CD14-positive monocyte (primary cell): ENCODE data around the gene ZAP70. TPM values are rescaled to one million over a fixed set of nuclear protein-coding genes. Genes with fewer than 3 reads are reported as not detected.

Source experiments
- DNase-seq, 3 donors: peaks; one replicate each; pipeline ENCODE4 v3.0.0-alpha.2; 2011 to 2022
- H2AFZ ChIP-seq: 2 replicates; pipeline ENCODE4 v1.6.0; 2012; ENCODE audit warnings: mild to moderate bottlenecking, low read depth, low read length, inconsistent platforms; ENCODE audit not compliant: insufficient read depth, poor library complexity, severe bottlenecking
- H3K27ac ChIP-seq, 2 donors: 1 replicate in 1 of 2; 2 replicates in 1 of 2; pipeline ENCODE4 v1.5.1; 2012 to 2013; ENCODE audit warnings: low read length in 2 of 2, control low read depth in 1 of 2, inconsistent platforms in 1 of 2, low read depth in 1 of 2, mild to moderate bottlenecking in 1 of 2
- H3K27me3 ChIP-seq, 2 donors: one replicate each; pipeline versions ENCODE4 v1.6.0 to v1.6.1; 2011 to 2013; ENCODE audit warnings: low read length in 2 of 2; ENCODE audit not compliant: control insufficient read depth in 2 of 2, insufficient read depth in 2 of 2
- H3K36me3 ChIP-seq, 2 donors: replicated peaks in 1 of 2; 1 replicate in 1 of 2; 2 replicates in 1 of 2; pipeline versions ENCODE4 v1.5.1 to v1.6.1; 2012 to 2013; ENCODE audit warnings: low read length in 2 of 2, control low read depth in 1 of 2, inconsistent platforms in 1 of 2, mild to moderate bottlenecking in 1 of 2; ENCODE audit not compliant: insufficient read depth in 2 of 2, control insufficient read depth in 1 of 2
- H3K4me1 ChIP-seq, 2 donors: 1 replicate in 1 of 2; 2 replicates in 1 of 2; pipeline versions ENCODE4 v1.5.1 to v1.6.1; 2012 to 2013; ENCODE audit warnings: low read length in 2 of 2, control low read depth in 1 of 2, inconsistent platforms in 1 of 2, mild to moderate bottlenecking in 1 of 2, moderate library complexity in 1 of 2; ENCODE audit not compliant: insufficient read depth in 2 of 2, control insufficient read depth in 1 of 2
- H3K4me2 ChIP-seq: replicated peaks from 2 replicates; pipeline ENCODE3; 2012; ENCODE audit warnings: low read length, moderate library complexity, mild to moderate bottlenecking; ENCODE audit not compliant: poor library complexity, severe bottlenecking; ENCODE audit errors: extremely low read depth
- H3K4me3 ChIP-seq, 3 experiments: fragments of 200-600 bp in 1 of 3; sonication (generic) in 1 of 3; replicated peaks in 1 of 3; 1 replicate in 2 of 3; 2 replicates in 1 of 3; pipeline ENCODE4 v1.5.1; 2011 to 2013; ENCODE audit warnings: low read length in 3 of 3, mild to moderate bottlenecking in 3 of 3, control low read depth in 2 of 3, low read depth in 2 of 3, inconsistent platforms in 1 of 3, moderate library complexity in 1 of 3
- H3K79me2 ChIP-seq: 2 replicates; pipeline ENCODE4 v1.6.0; 2012; ENCODE audit warnings: mild to moderate bottlenecking, control low read depth, inconsistent platforms, low read length, moderate library complexity; ENCODE audit not compliant: insufficient read depth
- H3K9ac ChIP-seq: 2 replicates; pipeline ENCODE4 v1.6.0; 2017; ENCODE audit warnings: low read length, mild to moderate bottlenecking; ENCODE audit not compliant: insufficient read depth, poor library complexity, severe bottlenecking
- H3K9me3 ChIP-seq, 2 donors: replicated peaks in 1 of 2; 1 replicate in 1 of 2; 2 replicates in 1 of 2; pipeline versions ENCODE4 v1.5.1 to v1.6.1; 2012 to 2013; ENCODE audit warnings: low read length in 2 of 2, control low read depth in 1 of 2; ENCODE audit not compliant: control insufficient read depth in 1 of 2, insufficient read depth in 1 of 2
- H4K20me1 ChIP-seq: 2 replicates; pipeline ENCODE4 v1.6.0; 2012; ENCODE audit warnings: mild to moderate bottlenecking, low read length, control low read depth, moderate library complexity; ENCODE audit not compliant: insufficient read depth
- H3K27ac Mint-ChIP-seq, 7 donors: one replicate each; pipeline ENCODE4 v1.8.0; 2020; ENCODE audit warnings: mild to moderate bottlenecking in 7 of 7, mixed read lengths in 7 of 7, moderate library complexity in 6 of 7, inconsistent platforms in 2 of 7
- H3K27me3 Mint-ChIP-seq, 3 donors: one replicate each; pipeline ENCODE4 v1.8.0; 2021 to 2022; ENCODE audit warnings: low read depth in 3 of 3, mild to moderate bottlenecking in 3 of 3, mixed read lengths in 3 of 3, moderate library complexity in 3 of 3, inconsistent platforms in 1 of 3
- H3K36me3 Mint-ChIP-seq, 2 donors: one replicate each; pipeline ENCODE4 v1.8.0; 2020; ENCODE audit warnings: mixed read lengths in 2 of 2, inconsistent platforms in 1 of 2, mild to moderate bottlenecking in 1 of 2
- H3K4me1 Mint-ChIP-seq: one replicate; pipeline ENCODE4 v1.8.0; 2020; ENCODE audit warnings: mild to moderate bottlenecking, mixed read lengths
- H3K4me3 Mint-ChIP-seq, 2 donors: one replicate each; pipeline ENCODE4 v1.8.0; 2020; ENCODE audit warnings: mild to moderate bottlenecking in 2 of 2, mixed read lengths in 2 of 2, moderate library complexity in 1 of 2
- H3K9me3 Mint-ChIP-seq, 7 donors: one replicate each; pipeline ENCODE4 v1.8.0; 2020 to 2022; ENCODE audit warnings: mixed read lengths in 7 of 7, mild to moderate bottlenecking in 6 of 7, moderate library complexity in 6 of 7, inconsistent platforms in 2 of 7
- WGBS: methylation state at CpG from one replicate; pipeline ENCODE4 v1.1.5; 2013; ENCODE audit warnings: missing lambda C conversion rate; ENCODE audit not compliant: insufficient coverage; 5-methylcytosine and 5-hydroxymethylcytosine counted together
- intact Hi-C, 2 donors: fragments of 100-400 bp; cut with micrococcal nuclease; formaldehyde crosslinking; loops; one replicate each; pipeline versions ENCODE4 v1.15.0 to v1.15.1; 2023
- polyA plus RNA-seq, 3 donors: library from polyadenylated mRNA; depleted of rRNA in 1 of 3; unstranded in 2 of 3; stranded (reverse) in 1 of 3; fragments of 300-500 nt in 2 of 3; fragments of >200 nt in 1 of 3; fragmentation: Illumina TruSeq in 2 of 3; gene quantifications; 1 replicate in 2 of 3; 2 replicates in 1 of 3; pipeline ENCODE4 v1.2.3, GENCODE V29; 2012 to 2021
- TF ChIP-seq, protein P1 (sequence below): fragments of 200-600 bp; IDR thresholded peaks from one replicate; pipeline ENCODE4 v1.8.0; 2022; ENCODE audit warnings: antibody characterized with exemption, mild to moderate bottlenecking

The ZAP70 gene
- polyA plus RNA-seq, 3 donors, result 0.30 to 0.69 (median 0.38) TPM

DNA sequence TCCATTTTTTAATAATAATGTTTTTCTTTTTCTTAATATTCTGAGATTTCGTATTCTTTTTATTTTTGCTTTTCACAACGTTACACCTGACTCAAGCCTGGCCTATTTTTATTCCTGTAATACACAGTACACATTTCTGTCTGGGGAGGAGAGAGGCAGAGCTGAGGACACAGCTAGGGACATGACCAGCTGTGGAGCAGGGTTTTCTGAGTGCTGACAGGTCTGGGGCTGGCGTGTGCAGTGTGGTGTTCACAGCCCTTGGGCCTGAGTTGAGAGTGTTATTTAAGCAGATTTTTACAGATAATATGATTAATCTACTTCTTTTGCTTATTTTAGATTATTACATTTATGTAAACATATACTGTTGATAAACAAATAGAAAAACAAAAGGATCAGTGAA, 55.9 kb downstream of the ZAP70 start:
- H3K4me2 ChIP-seq, result no peak overlapping the region
- no peaks in the 10 kb centered on the region for H4K20me1 ChIP-seq
- H3K36me3 ChIP-seq, result peaks cover 73 to 98% of the 10 kb centered on the region in 2 donors
- no peaks in the 10 kb centered on the region for H3K27me3 ChIP-seq
- H3K9ac ChIP-seq, result no peak overlapping the region
- no peak overlapping the region for H3K27ac ChIP-seq
- peaks cover under 1% of the 10 kb centered on the region for H3K4me1 Mint-ChIP-seq
- intact Hi-C loops, result no loop called here
- peak overlapping the region in 1 of 7 donors; percentile 33 for H3K27ac Mint-ChIP-seq
- H3K4me3 ChIP-seq, result no peak overlapping the region
- no peaks in the 10 kb centered on the region for H3K79me2 ChIP-seq
- TF ChIP-seq, protein P1, sequence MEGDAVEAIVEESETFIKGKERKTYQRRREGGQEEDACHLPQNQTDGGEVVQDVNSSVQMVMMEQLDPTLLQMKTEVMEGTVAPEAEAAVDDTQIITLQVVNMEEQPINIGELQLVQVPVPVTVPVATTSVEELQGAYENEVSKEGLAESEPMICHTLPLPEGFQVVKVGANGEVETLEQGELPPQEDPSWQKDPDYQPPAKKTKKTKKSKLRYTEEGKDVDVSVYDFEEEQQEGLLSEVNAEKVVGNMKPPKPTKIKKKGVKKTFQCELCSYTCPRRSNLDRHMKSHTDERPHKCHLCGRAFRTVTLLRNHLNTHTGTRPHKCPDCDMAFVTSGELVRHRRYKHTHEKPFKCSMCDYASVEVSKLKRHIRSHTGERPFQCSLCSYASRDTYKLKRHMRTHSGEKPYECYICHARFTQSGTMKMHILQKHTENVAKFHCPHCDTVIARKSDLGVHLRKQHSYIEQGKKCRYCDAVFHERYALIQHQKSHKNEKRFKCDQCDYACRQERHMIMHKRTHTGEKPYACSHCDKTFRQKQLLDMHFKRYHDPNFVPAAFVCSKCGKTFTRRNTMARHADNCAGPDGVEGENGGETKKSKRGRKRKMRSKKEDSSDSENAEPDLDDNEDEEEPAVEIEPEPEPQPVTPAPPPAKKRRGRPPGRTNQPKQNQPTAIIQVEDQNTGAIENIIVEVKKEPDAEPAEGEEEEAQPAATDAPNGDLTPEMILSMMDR, result no peak
- no peaks in the 10 kb centered on the region for H3K27me3 Mint-ChIP-seq
- H3K4me1 ChIP-seq, result no peaks in the 10 kb centered on the region
- H3K4me3 Mint-ChIP-seq, result no peak overlapping the region
- DNase-seq, result no peak
- H3K9me3 Mint-ChIP-seq, result no peaks in the 10 kb centered on the region
- H3K36me3 Mint-ChIP-seq, result peaks cover 77 to 89% of the 10 kb centered on the region in 2 donors
- H2AFZ ChIP-seq, result no peak overlapping the region
- no peaks in the 10 kb centered on the region for H3K9me3 ChIP-seq
- WGBS, result no CpG with 5 or more reads among the region's 3 CpGs

DNA sequence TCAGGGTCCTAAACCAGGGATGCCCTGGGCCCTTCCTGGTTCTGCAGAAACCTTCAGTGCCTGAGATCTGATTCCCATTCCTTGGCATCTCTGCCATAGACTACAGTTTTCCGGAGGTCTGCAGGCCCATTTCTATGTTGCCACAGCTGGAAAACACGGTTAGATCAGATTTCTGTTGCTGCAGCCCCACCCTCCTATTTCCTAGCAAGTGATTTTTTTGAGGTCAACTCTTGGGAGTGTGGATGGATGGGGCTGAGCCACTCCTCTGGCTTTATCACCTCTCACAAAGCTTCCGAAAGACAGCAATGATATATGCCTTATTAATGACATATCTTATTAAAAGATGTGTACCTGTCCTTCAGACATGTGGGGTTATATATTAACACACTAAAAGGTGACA, 56.3 kb downstream of the ZAP70 start:
- DNase-seq, result no peak
- Mint-ChIP-seq H3K9me3 (no peaks in the 10 kb centered on the region), H3K36me3 (peaks cover 77 to 89% of the 10 kb centered on the region in 2 donors), H3K4me3 (no peak overlapping the region), H3K4me1 (no peaks in the 10 kb centered on the region), H3K27me3 (no peaks in the 10 kb centered on the region), H3K27ac (peak overlapping the region in 1 of 7 donors; percentile 33)
- no peak overlapping the region for H2AFZ ChIP-seq
- intact Hi-C loops, result no loop called here
- no peak overlapping the region for H3K9ac ChIP-seq
- TF ChIP-seq, protein P1, result no peak
- no peak overlapping the region for H3K27ac ChIP-seq
- H3K79me2 ChIP-seq, result no peaks in the 10 kb centered on the region
- H3K4me2 ChIP-seq, result no peak overlapping the region
- H3K27me3 ChIP-seq, result no peaks in the 10 kb centered on the region
- no peaks in the 10 kb centered on the region for H3K4me1 ChIP-seq
- peaks cover 73 to 98% of the 10 kb centered on the region in 2 donors for H3K36me3 ChIP-seq
- H4K20me1 ChIP-seq, result no peaks in the 10 kb centered on the region
- WGBS, result no CpG with 5 or more reads among the region's 3 CpGs
- H3K9me3 ChIP-seq, result no peaks in the 10 kb centered on the region
- no peak overlapping the region for H3K4me3 ChIP-seq
